ENCODE measurements around the gene UBE2M.
"Not testable (repeated sequence)": the region's sequence is repeated elsewhere in the genome, so short reads cannot be mapped to it uniquely, and the experiment has no call there.

Gene UBE2M

GRCh38 chr19:58578012-58578925 lies 19.9 kb upstream of the UBE2M start:
- Histone ChIP-seq H3K27ac (ENCODE audit: low read depth, low read length) (no peak overlapping the region), H3K36me3 (ENCODE audit: control insufficient read depth, insufficient read depth, low read length) (peaks cover 8% of the 10 kb centered on the region; the same call in 1 of the 2 replicates), H3K4me1 (ENCODE audit: control insufficient read depth, insufficient read depth, low read length) (peaks cover 8% of the 10 kb centered on the region), H3K9ac (ENCODE audit: low read depth, low read length) (no peak overlapping the region), H3K27me3 (ENCODE audit: control insufficient read depth, insufficient read depth, low read length) (no peaks in the 10 kb centered on the region), H3K4me3 (ENCODE audit: low read depth, low read length) (no peak overlapping the region), H3K9me3 (ENCODE audit: control insufficient read depth, insufficient read depth, low read length) (no peaks in the 10 kb centered on the region)

- not testable (repeated sequence) for H3K9me3 ChIP-seq (ENCODE audit: control insufficient read depth, insufficient read depth, low read length); H3K9ac ChIP-seq (ENCODE audit: low read depth, low read length); H3K27ac ChIP-seq (ENCODE audit: low read depth, low read length); H3K36me3 ChIP-seq (ENCODE audit: control insufficient read depth, insufficient read depth, low read length); H3K4me1 ChIP-seq (ENCODE audit: control insufficient read depth, insufficient read depth, low read length); H3K27me3 ChIP-seq (ENCODE audit: control insufficient read depth, insufficient read depth, low read length); H3K4me3 ChIP-seq (ENCODE audit: low read depth, low read length)
Observed at GRCh38 chr19:58577581-58577980, 19.2 kb upstream of the UBE2M start.

- Histone ChIP-seq H3K9ac (ENCODE audit: low read depth, low read length) (peak overlapping the region; percentile 52), H3K27me3 (ENCODE audit: control insufficient read depth, insufficient read depth, low read length) (no peaks in the 10 kb centered on the region), H3K36me3 (ENCODE audit: control insufficient read depth, insufficient read depth, low read length) (peaks cover 10% of the 10 kb centered on the region), H3K27ac (ENCODE audit: low read depth, low read length) (peak overlapping the region; percentile 91), H3K4me1 (ENCODE audit: control insufficient read depth, insufficient read depth, low read length) (peaks cover 5% of the 10 kb centered on the region; the same call in 1 of the 2 replicates), H3K9me3 (ENCODE audit: control insufficient read depth, insufficient read depth, low read length) (no peaks in the 10 kb centered on the region), H3K4me3 (ENCODE audit: low read depth, low read length) (peak overlapping the region; percentile 83)
Observed at GRCh38 chr19:58575183-58576041, 17.0 kb upstream of the UBE2M start.

GRCh38 chr19:58573658-58574164 lies 15.3 kb upstream of the UBE2M start:
- Histone ChIP-seq H3K4me1 (ENCODE audit: control insufficient read depth, insufficient read depth, low read length) (peaks cover 5% of the 10 kb centered on the region; the same call in 1 of the 2 replicates), H3K9me3 (ENCODE audit: control insufficient read depth, insufficient read depth, low read length) (no peaks in the 10 kb centered on the region), H3K9ac (ENCODE audit: low read depth, low read length) (no peak overlapping the region), H3K4me3 (ENCODE audit: low read depth, low read length) (peak overlapping the region; percentile 75), H3K27me3 (ENCODE audit: control insufficient read depth, insufficient read depth, low read length) (no peaks in the 10 kb centered on the region), H3K27ac (ENCODE audit: low read depth, low read length) (peak overlapping the region; percentile 95), H3K36me3 (ENCODE audit: control insufficient read depth, insufficient read depth, low read length) (peaks cover 27% of the 10 kb centered on the region)

GRCh38 chr19:58572818-58573657 lies 14.6 kb upstream of the UBE2M start, which contains the start of gene MZF1:
Gene MZF1 (minus strand): TSS chr19:58573335. CDS start chr19:58571389, 1,946 bp downstream.
- Histone ChIP-seq H3K36me3 (ENCODE audit: control insufficient read depth, insufficient read depth, low read length) (peaks cover 28% of the 10 kb centered on the region), H3K27me3 (ENCODE audit: control insufficient read depth, insufficient read depth, low read length) (no peaks in the 10 kb centered on the region), H3K4me3 (ENCODE audit: low read depth, low read length) (peak within 1 kb of the TSS; percentile 75), H3K9ac (ENCODE audit: low read depth, low read length) (peak within 1 kb of the TSS; percentile 90), H3K4me1 (ENCODE audit: control insufficient read depth, insufficient read depth, low read length) (peaks cover 5% of the 10 kb centered on the region; the same call in 1 of the 2 replicates), H3K27ac (ENCODE audit: low read depth, low read length) (peak within 1 kb of the TSS; percentile 95), H3K9me3 (ENCODE audit: control insufficient read depth, insufficient read depth, low read length) (no peaks in the 10 kb centered on the region)

- Histone ChIP-seq H3K4me3 (ENCODE audit: low read depth, low read length) (peak overlapping the region; percentile 75), H3K9ac (ENCODE audit: low read depth, low read length) (no peak overlapping the region), H3K9me3 (ENCODE audit: control insufficient read depth, insufficient read depth, low read length) (no peaks in the 10 kb centered on the region), H3K4me1 (ENCODE audit: control insufficient read depth, insufficient read depth, low read length) (peaks cover 5% of the 10 kb centered on the region; the same call in 1 of the 2 replicates), H3K27ac (ENCODE audit: low read depth, low read length) (peak overlapping the region; percentile 95), H3K27me3 (ENCODE audit: control insufficient read depth, insufficient read depth, low read length) (no peaks in the 10 kb centered on the region), H3K36me3 (ENCODE audit: control insufficient read depth, insufficient read depth, low read length) (peaks cover 32% of the 10 kb centered on the region)
Observed at GRCh38 chr19:58572026-58572817, 13.8 kb upstream of the UBE2M start.

GRCh38 chr19:58571575-58571947 lies 13.2 kb upstream of the UBE2M start:
- peaks cover 5% of the 10 kb centered on the region; the same call in 1 of the 2 replicates for H3K4me1 ChIP-seq (ENCODE audit: control insufficient read depth, insufficient read depth, low read length)
- no peaks in the 10 kb centered on the region for H3K27me3 ChIP-seq (ENCODE audit: control insufficient read depth, insufficient read depth, low read length)
- H3K27ac ChIP-seq (ENCODE audit: low read depth, low read length), result no peak overlapping the region
- H3K9ac ChIP-seq (ENCODE audit: low read depth, low read length), result no peak overlapping the region
- no peaks in the 10 kb centered on the region for H3K9me3 ChIP-seq (ENCODE audit: control insufficient read depth, insufficient read depth, low read length)
- H3K4me3 ChIP-seq (ENCODE audit: low read depth, low read length), result no peak overlapping the region
- H3K36me3 ChIP-seq (ENCODE audit: control insufficient read depth, insufficient read depth, low read length), result peaks cover 37% of the 10 kb centered on the region

DNA sequence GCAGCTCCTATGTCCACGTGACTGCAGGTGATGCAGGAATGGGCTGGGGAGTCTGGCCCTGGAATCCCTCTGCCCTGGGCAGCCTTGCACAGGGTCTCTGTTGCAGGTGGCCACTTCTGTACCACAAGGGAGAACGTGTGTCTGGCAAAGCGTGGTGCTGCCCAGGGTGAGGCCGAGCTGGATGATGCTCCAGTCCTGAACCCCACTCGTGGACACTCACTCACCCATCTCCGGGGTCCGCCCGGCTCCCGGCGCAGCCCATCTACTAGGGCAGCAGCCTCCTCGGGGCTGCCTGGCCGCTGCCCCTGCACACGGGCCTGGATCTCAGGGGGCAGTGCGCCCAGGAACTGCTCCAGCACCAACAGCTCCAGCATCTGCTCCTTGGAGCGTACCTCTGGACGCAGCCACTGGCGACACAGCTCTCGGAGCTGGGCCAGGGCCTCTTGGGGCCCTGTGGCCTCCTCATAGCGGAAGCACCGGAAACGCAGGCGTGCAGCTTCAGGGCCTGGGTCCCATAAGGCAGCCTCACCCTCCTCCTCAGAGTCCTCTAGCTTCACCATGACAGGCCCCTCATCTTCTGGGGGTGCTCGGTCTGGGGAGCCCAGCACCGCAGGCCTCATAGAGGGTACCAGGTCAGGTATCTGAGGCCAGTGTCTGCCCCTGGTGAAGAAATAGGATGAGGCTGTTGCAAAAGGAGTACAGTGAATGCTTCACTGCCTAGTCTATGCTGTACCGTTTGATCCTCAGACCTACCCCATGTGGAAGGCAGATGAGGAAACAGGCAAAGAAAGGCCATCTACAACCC lies 12.6 kb upstream of the UBE2M start:
- Histone ChIP-seq H3K27ac (ENCODE audit: low read depth, low read length) (no peak overlapping the region), H3K4me3 (ENCODE audit: low read depth, low read length) (no peak overlapping the region), H3K36me3 (ENCODE audit: control insufficient read depth, insufficient read depth, low read length) (peaks cover 39% of the 10 kb centered on the region), H3K9me3 (ENCODE audit: control insufficient read depth, insufficient read depth, low read length) (no peaks in the 10 kb centered on the region), H3K4me1 (ENCODE audit: control insufficient read depth, insufficient read depth, low read length) (peaks cover 5% of the 10 kb centered on the region; the same call in 1 of the 2 replicates), H3K9ac (ENCODE audit: low read depth, low read length) (no peak overlapping the region), H3K27me3 (ENCODE audit: control insufficient read depth, insufficient read depth, low read length) (no peaks in the 10 kb centered on the region)

- Histone ChIP-seq H3K27ac (ENCODE audit: low read depth, low read length) (no peak overlapping the region), H3K9me3 (ENCODE audit: control insufficient read depth, insufficient read depth, low read length) (no peaks in the 10 kb centered on the region), H3K4me1 (ENCODE audit: control insufficient read depth, insufficient read depth, low read length) (peaks cover 5% of the 10 kb centered on the region; the same call in 1 of the 2 replicates), H3K4me3 (ENCODE audit: low read depth, low read length) (no peak overlapping the region), H3K36me3 (ENCODE audit: control insufficient read depth, insufficient read depth, low read length) (peaks cover 39% of the 10 kb centered on the region), H3K9ac (ENCODE audit: low read depth, low read length) (no peak overlapping the region), H3K27me3 (ENCODE audit: control insufficient read depth, insufficient read depth, low read length) (no peaks in the 10 kb centered on the region)
Observed at GRCh38 chr19:58569943-58570670, 11.7 kb upstream of the UBE2M start.
